Measurements from ENCODE around the gene DMD.
"Not testable (repeated sequence)": the region's sequence is repeated elsewhere in the genome, so short reads cannot be mapped to it uniquely, and the experiment has no call there.

DMD gene

GRCh38 chrX:33156152-33156726 lies 55.1 kb downstream of the DMD start:
- no peak for DNase-seq (ENCODE audit: low spot score)

- no peak for DNase-seq (ENCODE audit: low spot score)
These were observed 61.8 kb downstream of the DMD start for GRCh38 chrX:33149580-33149979.

GRCh38 chrX:33149085-33149484 lies 62.3 kb downstream of the DMD start:
- no peak for DNase-seq (ENCODE audit: low spot score)

- no peak for DNase-seq (ENCODE audit: low spot score)
These were observed 69.0 kb downstream of the DMD start for GRCh38 chrX:33142331-33142730.

- DNase-seq (ENCODE audit: low spot score): no peak
These were observed 72.6 kb downstream of the DMD start for GRCh38 chrX:33138677-33139249.

- DNase-seq (ENCODE audit: low spot score): no peak
These were observed 77.2 kb downstream of the DMD start for GRCh38 chrX:33134164-33134563.

- DNase-seq (ENCODE audit: low spot score): no peak
These were observed 78.0 kb downstream of the DMD start for GRCh38 chrX:33133320-33133719.

GRCh38 chrX:33132569-33132968 lies 78.8 kb downstream of the DMD start:
- DNase-seq (ENCODE audit: low spot score): no peak

GRCh38 chrX:33129607-33130006 lies 81.7 kb downstream of the DMD start:
- DNase-seq (ENCODE audit: low spot score): no peak

GRCh38 chrX:33128048-33128805 lies 83.1 kb downstream of the DMD start:
- DNase-seq (ENCODE audit: low spot score): no peak

GRCh38 chrX:33126469-33126868 lies 84.9 kb downstream of the DMD start:
- no peak for DNase-seq (ENCODE audit: low spot score)

- no peak for DNase-seq (ENCODE audit: low spot score)
These were observed 101.5 kb downstream of the DMD start for GRCh38 chrX:33109858-33110257.

GRCh38 chrX:33106737-33107136 lies 104.6 kb downstream of the DMD start:
- DNase-seq (ENCODE audit: low spot score): no peak

- DNase-seq (ENCODE audit: low spot score): no peak
These were observed 116.3 kb downstream of the DMD start for GRCh38 chrX:33095079-33095478.

- DNase-seq (ENCODE audit: low spot score): peak; percentile 9
These were observed 123.9 kb downstream of the DMD start for GRCh38 chrX:33087411-33087810.

GRCh38 chrX:33086886-33087285 lies 124.5 kb downstream of the DMD start:
- no peak for DNase-seq (ENCODE audit: low spot score)

GRCh38 chrX:33082371-33082770 lies 129.0 kb downstream of the DMD start:
- DNase-seq (ENCODE audit: low spot score): no peak

- DNase-seq (ENCODE audit: low spot score): no peak
These were observed 133.1 kb downstream of the DMD start for GRCh38 chrX:33078273-33078672.

GRCh38 chrX:33073660-33074059 lies 137.7 kb downstream of the DMD start:
- not testable (repeated sequence) for DNase-seq (ENCODE audit: low spot score)

- peak; percentile 59 for DNase-seq (ENCODE audit: low spot score)
These were observed 145.9 kb downstream of the DMD start for GRCh38 chrX:33065415-33065814.

- DNase-seq (ENCODE audit: low spot score): peak; percentile 55
These were observed 149.3 kb downstream of the DMD start for GRCh38 chrX:33062041-33062440.

GRCh38 chrX:33053001-33053400 lies 158.3 kb downstream of the DMD start:
- no peak for DNase-seq (ENCODE audit: low spot score)

- no peak for DNase-seq (ENCODE audit: low spot score)
These were observed 165.5 kb downstream of the DMD start for GRCh38 chrX:33045882-33046281.

- no peak for DNase-seq (ENCODE audit: low spot score)
These were observed 166.1 kb downstream of the DMD start for GRCh38 chrX:33045245-33045644.
